Epithelial cell of esophagus (primary cell): Measurements from ENCODE around the gene NES.

ENCODE experiments used
- DNase-seq: peaks from one replicate; pipeline ENCODE4 v3.0.0; 2010; ENCODE audit warnings: low read depth
- H3K4me3 ChIP-seq: 2 replicates; pipeline ENCODE4 v1.5.1; 2011; ENCODE audit warnings: mild to moderate bottlenecking, low read length, control low read depth
- TF ChIP-seq, protein P1 (sequence below): IDR thresholded peaks from 2 replicates; pipeline ENCODE4 v1.5.1; 2011; ENCODE audit warnings: low read depth, mild to moderate bottlenecking, low read length, control low read depth, inconsistent platforms; ENCODE audit not compliant: insufficient read depth; ENCODE audit errors: missing control alignments

The NES gene

GRCh38 chr1:156703741-156704140, 26.5 kb upstream of the NES start:
- H3K4me3 ChIP-seq: peak overlapping the region; percentile 80
- DNase-seq: no peak
- TF ChIP-seq, protein P1, sequence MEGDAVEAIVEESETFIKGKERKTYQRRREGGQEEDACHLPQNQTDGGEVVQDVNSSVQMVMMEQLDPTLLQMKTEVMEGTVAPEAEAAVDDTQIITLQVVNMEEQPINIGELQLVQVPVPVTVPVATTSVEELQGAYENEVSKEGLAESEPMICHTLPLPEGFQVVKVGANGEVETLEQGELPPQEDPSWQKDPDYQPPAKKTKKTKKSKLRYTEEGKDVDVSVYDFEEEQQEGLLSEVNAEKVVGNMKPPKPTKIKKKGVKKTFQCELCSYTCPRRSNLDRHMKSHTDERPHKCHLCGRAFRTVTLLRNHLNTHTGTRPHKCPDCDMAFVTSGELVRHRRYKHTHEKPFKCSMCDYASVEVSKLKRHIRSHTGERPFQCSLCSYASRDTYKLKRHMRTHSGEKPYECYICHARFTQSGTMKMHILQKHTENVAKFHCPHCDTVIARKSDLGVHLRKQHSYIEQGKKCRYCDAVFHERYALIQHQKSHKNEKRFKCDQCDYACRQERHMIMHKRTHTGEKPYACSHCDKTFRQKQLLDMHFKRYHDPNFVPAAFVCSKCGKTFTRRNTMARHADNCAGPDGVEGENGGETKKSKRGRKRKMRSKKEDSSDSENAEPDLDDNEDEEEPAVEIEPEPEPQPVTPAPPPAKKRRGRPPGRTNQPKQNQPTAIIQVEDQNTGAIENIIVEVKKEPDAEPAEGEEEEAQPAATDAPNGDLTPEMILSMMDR: no peak

- peak overlapping the region; percentile 80 for H3K4me3 ChIP-seq
- TF ChIP-seq, protein P1: no peak
- DNase-seq: no peak
Measured at GRCh38 chr1:156703336-156703735, 26.1 kb upstream of the NES start.

DNA sequence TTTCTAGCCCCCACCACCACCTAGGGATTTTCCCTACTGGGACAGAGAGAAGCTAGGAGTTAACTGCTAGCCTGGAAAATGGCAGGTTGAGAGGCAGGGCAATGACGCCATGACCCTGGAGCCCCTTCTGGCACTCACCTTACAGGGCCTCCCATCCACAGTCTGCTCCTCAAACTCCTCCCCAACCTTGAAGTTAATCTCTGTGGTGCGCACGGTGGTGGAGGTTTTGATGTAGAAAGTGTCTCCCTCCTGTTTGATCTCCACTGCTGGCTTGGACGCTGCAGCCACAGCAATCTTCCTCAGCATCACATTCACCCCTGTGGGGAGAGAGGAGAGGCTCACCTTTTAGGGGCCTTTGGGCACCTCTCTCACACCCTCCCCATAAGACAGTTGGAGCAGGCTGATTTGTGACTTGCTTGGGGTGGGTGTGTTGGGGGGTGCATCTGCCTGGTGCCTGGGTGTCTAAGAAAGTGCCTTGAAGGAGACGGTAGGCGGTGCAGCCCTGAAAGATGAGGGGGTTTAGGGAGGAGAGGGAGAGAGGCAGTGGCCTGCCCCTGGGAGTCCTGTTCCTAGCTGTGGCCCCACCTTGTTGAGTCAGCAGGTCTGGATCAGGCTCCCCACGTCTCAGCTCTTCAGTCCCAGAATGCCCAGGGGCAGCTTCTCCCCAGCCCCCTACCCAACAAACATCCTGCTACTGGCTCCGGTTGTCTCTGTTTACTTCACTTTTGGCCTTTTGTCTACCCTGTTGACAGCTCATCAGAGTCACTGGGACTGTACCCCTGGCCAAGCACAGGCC, 23.7 kb upstream of the NES start:
- no peak overlapping the region for H3K4me3 ChIP-seq
- TF ChIP-seq, protein P1: no peak

DNA sequence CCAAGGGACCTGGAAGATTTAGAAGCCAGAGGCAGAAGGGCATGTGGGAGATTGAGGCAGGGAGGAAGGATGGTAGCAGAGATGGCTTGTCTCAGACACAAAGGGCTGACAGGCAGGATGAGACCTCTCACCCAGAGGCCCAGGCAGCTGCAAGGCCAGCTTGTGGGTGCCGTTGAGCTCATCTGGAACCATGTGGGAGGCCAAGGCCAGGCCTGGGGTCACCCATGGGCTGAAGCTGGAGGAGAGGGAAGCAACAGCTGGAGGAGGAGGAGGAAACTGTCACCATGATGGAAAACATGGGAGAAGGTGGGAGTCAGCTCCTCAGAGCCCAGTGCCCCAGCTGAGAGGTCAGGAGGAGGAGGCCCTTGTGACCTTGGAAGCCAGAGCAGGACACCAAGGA, 21.8 kb upstream of the NES start:
- TF ChIP-seq, protein P1: no peak
- no peak for DNase-seq
- H3K4me3 ChIP-seq: no peak overlapping the region

More for the DNA sequence above, 23.7 kb upstream of the NES start:
- no peak for DNase-seq

DNA sequence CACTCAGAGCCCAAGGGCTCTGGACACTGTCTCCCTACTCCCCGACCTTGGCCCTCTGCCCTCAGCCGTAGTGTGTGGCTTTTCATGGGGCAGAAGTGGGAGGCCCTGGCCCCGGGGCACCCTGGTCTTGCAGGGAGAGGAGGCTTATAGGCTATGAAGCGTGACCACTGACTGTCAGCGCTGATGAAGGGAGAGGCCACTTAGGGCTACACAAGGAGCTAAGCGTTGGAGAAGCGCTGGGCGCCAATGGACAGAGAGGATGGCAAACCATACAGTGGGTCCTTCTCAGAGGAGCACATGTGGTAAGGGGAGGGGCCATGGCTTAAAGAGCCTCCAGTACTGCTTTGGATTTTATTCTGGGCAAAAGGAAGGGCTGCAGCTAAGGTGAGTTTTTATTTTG, 20.3 kb upstream of the NES start:
- TF ChIP-seq, protein P1: no peak
- DNase-seq: no peak
- no peak overlapping the region for H3K4me3 ChIP-seq

- no peak for DNase-seq
- TF ChIP-seq, protein P1: no peak
- no peak overlapping the region for H3K4me3 ChIP-seq
Measured at GRCh38 chr1:156696755-156697154, 19.5 kb upstream of the NES start.

DNA sequence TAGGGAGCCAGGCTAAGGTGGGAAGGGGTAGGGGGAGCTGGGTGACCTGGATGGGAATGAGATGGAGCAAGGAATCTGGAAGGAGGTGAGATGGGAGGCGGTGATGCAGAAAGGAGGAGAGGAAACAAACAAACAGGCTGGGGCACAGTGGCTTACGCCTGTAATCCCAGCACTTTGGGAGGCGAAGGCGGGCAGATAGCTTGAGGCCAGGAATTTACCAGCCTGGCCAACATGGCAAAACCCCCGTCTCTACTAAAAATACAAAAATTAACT, 17.4 kb upstream of the NES start:
- no peak for DNase-seq
- H3K4me3 ChIP-seq: no peak overlapping the region
- TF ChIP-seq, protein P1: no peak
